Subcutaneous abdominal adipose tissue (tissue), 5 donors: ENCODE data around the gene ANO9.

Experiments
- H3K27ac ChIP-seq: one replicate; pipeline ENCODE4 v1.7.0; 2013; ENCODE audit warnings: low read depth, mild to moderate bottlenecking, inconsistent platforms, low read length, moderate library complexity
- H3K27me3 ChIP-seq, 5 donors: one replicate each; pipeline ENCODE4 v1.7.0; 2013; ENCODE audit warnings: low read length in 5 of 5, inconsistent platforms in 1 of 5; ENCODE audit not compliant: control insufficient read depth in 5 of 5, insufficient read depth in 4 of 5
- H3K36me3 ChIP-seq, 5 donors: one replicate each; pipeline ENCODE4 v1.7.0; 2013; ENCODE audit warnings: low read length in 5 of 5; ENCODE audit not compliant: control insufficient read depth in 5 of 5, insufficient read depth in 5 of 5
- H3K4me1 ChIP-seq, 5 donors: one replicate each; pipeline ENCODE4 v1.7.0; 2013; ENCODE audit warnings: low read length in 5 of 5, mild to moderate bottlenecking in 3 of 5, moderate library complexity in 1 of 5; ENCODE audit not compliant: control insufficient read depth in 5 of 5, insufficient read depth in 5 of 5
- H3K4me3 ChIP-seq, 5 donors: one replicate each; pipeline ENCODE4 v1.7.0; 2013; ENCODE audit warnings: low read length in 5 of 5, low read depth in 1 of 5
- H3K9ac ChIP-seq, 5 donors: one replicate each; pipeline ENCODE4 v1.7.0; 2013; ENCODE audit warnings: low read length in 5 of 5, mild to moderate bottlenecking in 4 of 5, moderate library complexity in 3 of 5
- H3K9me3 ChIP-seq, 5 donors: one replicate each; pipeline ENCODE4 v1.7.0; 2013; ENCODE audit warnings: low read length in 5 of 5; ENCODE audit not compliant: control insufficient read depth in 5 of 5
- donor health status: healthy.
- donor health status: healthy.
- donor health status: healthy.
- donor health status: healthy.
- donor health status: healthy.

Gene ANO9

GRCh38 chr11:371716-372590 is 69.9 kb downstream of the ANO9 start:
- no peak overlapping the region for H3K9ac ChIP-seq
- no peaks in the 10 kb centered on the region for H3K36me3 ChIP-seq
- H3K27ac ChIP-seq, result no peak overlapping the region
- H3K9me3 ChIP-seq, result no peaks in the 10 kb centered on the region
- H3K27me3 ChIP-seq, result peaks cover 25 to 47% (median 28%) of the 10 kb centered on the region in 5 donors
- peaks cover 0 to 7% (median 6%) of the 10 kb centered on the region in 5 donors for H3K4me1 ChIP-seq
- H3K4me3 ChIP-seq, result no peak overlapping the region

GRCh38 chr11:371051-371450 is 70.8 kb downstream of the ANO9 start:
- Histone ChIP-seq H3K4me3 (no peak overlapping the region), H3K36me3 (no peaks in the 10 kb centered on the region), H3K4me1 (peaks cover 0 to 7% (median 6%) of the 10 kb centered on the region in 5 donors), H3K9me3 (no peaks in the 10 kb centered on the region), H3K9ac (no peak overlapping the region), H3K27me3 (peaks cover 26 to 52% (median 31%) of the 10 kb centered on the region in 5 donors), H3K27ac (no peak overlapping the region)

GRCh38 chr11:370070-370941 is 71.5 kb downstream of the ANO9 start:
- no peaks in the 10 kb centered on the region for H3K9me3 ChIP-seq
- H3K4me3 ChIP-seq, result no peak overlapping the region
- H3K9ac ChIP-seq, result no peak overlapping the region
- H3K4me1 ChIP-seq, result peaks cover 0 to 7% (median 6%) of the 10 kb centered on the region in 5 donors
- H3K27me3 ChIP-seq, result peaks cover 31 to 54% (median 34%) of the 10 kb centered on the region in 5 donors
- no peaks in the 10 kb centered on the region for H3K36me3 ChIP-seq
- H3K27ac ChIP-seq, result no peak overlapping the region

GRCh38 chr11:369336-370018 is 72.3 kb downstream of the ANO9 start, which contains the start of gene B4GALNT4:
B4GALNT4 (plus strand) TSS chr11:369499; CDS start chr11:369804, 305 bp downstream.
- H3K36me3 ChIP-seq, result no peaks in the 10 kb centered on the region
- H3K9ac ChIP-seq, result no peak within 1 kb of the TSS
- peaks cover 38 to 62% (median 42%) of the 10 kb centered on the region in 5 donors for H3K27me3 ChIP-seq
- H3K4me3 ChIP-seq, result no peak within 1 kb of the TSS
- no peak within 1 kb of the TSS for H3K27ac ChIP-seq
- peaks cover 0 to 7% (median 6%) of the 10 kb centered on the region in 5 donors for H3K4me1 ChIP-seq
- H3K9me3 ChIP-seq, result no peaks in the 10 kb centered on the region

GRCh38 chr11:368414-369335 is 73.1 kb downstream of the ANO9 start:
- Histone ChIP-seq H3K27ac (no peak overlapping the region), H3K27me3 (peaks cover 38 to 68% (median 47%) of the 10 kb centered on the region in 5 donors), H3K36me3 (no peaks in the 10 kb centered on the region), H3K4me1 (peaks cover 0 to 7% (median 6%) of the 10 kb centered on the region in 5 donors), H3K9ac (no peak overlapping the region), H3K4me3 (no peak overlapping the region), H3K9me3 (no peaks in the 10 kb centered on the region)

GRCh38 chr11:367956-368413 is 73.8 kb downstream of the ANO9 start:
- no peak overlapping the region for H3K27ac ChIP-seq
- H3K4me1 ChIP-seq, result peaks cover 0 to 7% (median 6%) of the 10 kb centered on the region in 5 donors
- no peak overlapping the region for H3K4me3 ChIP-seq
- H3K9me3 ChIP-seq, result no peaks in the 10 kb centered on the region
- H3K36me3 ChIP-seq, result no peaks in the 10 kb centered on the region
- H3K27me3 ChIP-seq, result peaks cover 38 to 65% (median 47%) of the 10 kb centered on the region in 5 donors
- no peak overlapping the region for H3K9ac ChIP-seq
